Measurements from ENCODE around the gene RTKN.

DNA sequence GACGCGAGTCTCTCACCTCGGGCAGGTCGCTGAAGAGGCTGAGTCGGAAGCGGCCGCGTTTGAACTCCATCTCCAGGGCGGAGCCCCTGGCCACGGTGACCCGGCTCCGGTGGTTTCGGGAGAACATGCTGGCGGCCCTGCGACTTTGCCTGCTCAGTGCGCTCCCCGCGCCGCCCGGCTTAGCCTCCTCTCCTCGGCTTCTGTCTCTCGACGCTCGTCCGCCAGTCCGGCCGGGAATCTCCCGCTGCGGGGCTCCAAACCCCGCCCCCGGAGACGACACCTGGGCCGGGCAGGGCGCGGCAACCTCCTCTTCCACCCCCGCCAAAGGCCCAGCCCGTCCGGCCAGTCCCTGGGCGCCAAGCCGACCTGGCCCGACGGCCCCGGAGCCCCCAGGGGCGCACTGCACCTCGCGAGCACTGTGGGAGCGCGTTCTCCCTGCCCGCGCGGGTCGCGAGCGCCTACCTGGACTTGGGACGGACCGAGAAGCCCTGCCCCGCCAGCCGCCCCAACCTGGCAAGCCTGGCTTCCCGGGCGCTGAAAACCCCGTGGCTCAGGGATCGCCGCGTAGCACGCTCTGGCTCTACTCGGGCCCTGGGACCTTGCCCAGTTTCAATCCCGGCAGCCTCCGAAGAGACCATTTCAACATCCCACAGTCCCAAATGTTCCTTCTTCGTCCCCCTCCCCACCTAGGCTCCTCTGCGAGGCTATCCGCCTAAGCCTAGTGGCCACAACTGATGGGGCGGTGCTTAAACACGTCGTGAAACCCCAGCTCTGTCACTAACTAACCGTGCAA, at the start of gene RTKN:
- no peak for TF ChIP-seq CTCF (IDR thresholded peaks at IDR 0.05)
- no peak for TF ChIP-seq POLR2A (IDR thresholded peaks at IDR 0.05)

All from heart left ventricle (tissue), 13 donors.